Transverse colon (tissue), 4 donors: ENCODE measurements around the gene UBAC2. TPM values are rescaled to one million over a fixed set of nuclear protein-coding genes. Genes with fewer than 3 reads are reported as not detected.

Experiments
- DNase-seq: peaks from one replicate; pipeline ENCODE4 v3.0.0-alpha.2; 2019
- H3K27ac ChIP-seq, 4 donors: fragments of 200-600 bp; sonication (generic); 2 replicates each; pipeline ENCODE4 v1.5.1; 2016 to 2018; ENCODE audit warnings: inconsistent platforms in 4 of 4
- H3K27me3 ChIP-seq: fragments of 200-600 bp; sonication (generic); 2 replicates; pipeline ENCODE4 v1.5.1; 2017; ENCODE audit warnings: inconsistent platforms
- H3K36me3 ChIP-seq, 4 donors: fragments of 200-600 bp; sonication (generic); 2 replicates each; pipeline ENCODE4 v1.5.1; 2017 to 2019; ENCODE audit warnings: inconsistent platforms in 4 of 4
- H3K4me1 ChIP-seq, 4 donors: fragments of 200-600 bp; sonication (generic); 2 replicates each; pipeline ENCODE4 v1.5.1; 2017 to 2020; ENCODE audit warnings: inconsistent platforms in 4 of 4
- H3K4me3 ChIP-seq, 4 donors: fragments of 200-600 bp; sonication (generic); 1 replicate in 1 of 4; 2 replicates in 3 of 4; pipeline versions ENCODE4 v1.5.1 to v1.6.1; 2017 to 2019; ENCODE audit warnings: inconsistent platforms in 4 of 4
- H3K9me3 ChIP-seq, 2 donors: fragments of 200-600 bp; sonication (generic); 2 replicates each; pipeline ENCODE4 v1.5.1; 2017 to 2019; ENCODE audit warnings: inconsistent platforms in 2 of 2
- EP300 ChIP-seq: sonication (generic); formaldehyde crosslinking; IDR thresholded peaks from one replicate; pipeline ENCODE4 v1.6.1; 2017; ENCODE audit warnings: antibody characterized with exemption, low read depth
- POLR2A ChIP-seq: fragments of 450-650 bp; IDR thresholded peaks from one replicate; pipeline ENCODE4 v1.6.1; 2016; ENCODE audit warnings: antibody characterized with exemption, mild to moderate bottlenecking, moderate library complexity
- POLR2AphosphoS5 ChIP-seq, 3 donors: sonication (generic); formaldehyde crosslinking; IDR thresholded peaks; one replicate each; pipeline ENCODE4 v1.6.1; 2016; ENCODE audit warnings: antibody characterized with exemption in 3 of 3
- WGBS, 2 donors: methylation state at CpG; one replicate each; pipeline ENCODE4 v1.1.5; 2018; ENCODE audit warnings: low coverage in 1 of 2; 5-methylcytosine and 5-hydroxymethylcytosine counted together
- in situ Hi-C, 4 donors: fragments of 200-750 bp; cut with MboI; loops; one replicate each; pipeline versions ENCODE4 v1.15.0 to v1.15.1; 2017; ENCODE audit warnings: low sequenced_read_pairs in 3 of 4, low pct_ligation_motif_present in 1 of 4, low pct_unique_long_range_greater_than_20kb in 1 of 4
- intact Hi-C: fragments of 100-400 bp; cut with DNase I; formaldehyde crosslinking; loops from one replicate; pipeline ENCODE4 v1.15.1; 2023; ENCODE audit warnings: low total_unique reads
- total RNA-seq, 4 donors: library from RNA; depleted of rRNA; stranded (reverse); fragments of >200 nt; gene quantifications; one replicate each; pipeline ENCODE4 v1.1.0, GENCODE V29; 2016
- TF ChIP-seq, protein P1 (sequence below), 5 experiments: fragments of 200-600 bp in 3 of 5; fragments of 450-650 bp in 2 of 5; sonication (generic) in 3 of 5; IDR thresholded peaks; 1 replicate in 2 of 5; 2 replicates in 3 of 5; pipeline ENCODE4 v1.5.1; 2016 to 2017; ENCODE audit warnings: antibody characterized with exemption in 5 of 5, inconsistent platforms in 3 of 5, mild to moderate bottlenecking in 2 of 5, moderate library complexity in 1 of 5

UBAC2 gene
- total RNA-seq, 4 donors from 2014 or later = 34.4 to 77.3 (median 66.5) TPM

DNA sequence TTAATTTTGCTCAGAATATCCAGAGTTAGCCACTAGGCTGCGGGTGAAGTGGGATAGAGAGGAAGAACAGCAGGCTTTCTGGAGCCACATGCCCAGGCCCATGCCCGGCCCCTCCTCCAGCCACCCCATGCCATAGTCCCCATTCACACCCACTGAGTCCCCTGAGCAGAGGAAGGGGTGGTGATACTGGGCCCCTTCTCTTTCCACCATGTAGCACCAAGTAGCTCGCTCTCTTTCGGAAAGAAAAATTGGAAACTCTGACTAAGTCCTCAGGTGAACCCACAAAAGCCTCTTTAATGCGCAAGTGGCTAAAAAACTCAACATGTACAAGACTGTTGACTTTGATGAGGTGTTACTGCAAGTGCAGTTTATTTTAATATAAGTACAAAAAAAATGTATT is 183.3 kb downstream of the UBAC2 start:
- no peaks in the 10 kb centered on the region for H3K36me3 ChIP-seq
- DNase-seq = no peak
- 92 to 95% methylated on average over 3 to 5 of the region's 5 CpGs for WGBS, 2 donors
- H3K4me3 ChIP-seq = no peak overlapping the region
- peaks cover 4 to 12% (median 8%) of the 10 kb centered on the region in 4 donors for H3K4me1 ChIP-seq
- TF ChIP-seq EP300 (no peak), POLR2A (no peak), POLR2AphosphoS5 (IDR thresholded peaks at IDR 0.05) (no peak)
- TF ChIP-seq, protein P1, sequence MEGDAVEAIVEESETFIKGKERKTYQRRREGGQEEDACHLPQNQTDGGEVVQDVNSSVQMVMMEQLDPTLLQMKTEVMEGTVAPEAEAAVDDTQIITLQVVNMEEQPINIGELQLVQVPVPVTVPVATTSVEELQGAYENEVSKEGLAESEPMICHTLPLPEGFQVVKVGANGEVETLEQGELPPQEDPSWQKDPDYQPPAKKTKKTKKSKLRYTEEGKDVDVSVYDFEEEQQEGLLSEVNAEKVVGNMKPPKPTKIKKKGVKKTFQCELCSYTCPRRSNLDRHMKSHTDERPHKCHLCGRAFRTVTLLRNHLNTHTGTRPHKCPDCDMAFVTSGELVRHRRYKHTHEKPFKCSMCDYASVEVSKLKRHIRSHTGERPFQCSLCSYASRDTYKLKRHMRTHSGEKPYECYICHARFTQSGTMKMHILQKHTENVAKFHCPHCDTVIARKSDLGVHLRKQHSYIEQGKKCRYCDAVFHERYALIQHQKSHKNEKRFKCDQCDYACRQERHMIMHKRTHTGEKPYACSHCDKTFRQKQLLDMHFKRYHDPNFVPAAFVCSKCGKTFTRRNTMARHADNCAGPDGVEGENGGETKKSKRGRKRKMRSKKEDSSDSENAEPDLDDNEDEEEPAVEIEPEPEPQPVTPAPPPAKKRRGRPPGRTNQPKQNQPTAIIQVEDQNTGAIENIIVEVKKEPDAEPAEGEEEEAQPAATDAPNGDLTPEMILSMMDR (IDR thresholded peaks at IDR 0.05) = no peak
- in situ Hi-C loops = loop anchor here in 1 of 4 donors (10.0 kb wide), 1 partner anchor 51 kb away; no protein-coding TSS in a partner anchor
- no peak overlapping the region for H3K27ac ChIP-seq
- H3K9me3 ChIP-seq = no peaks in the 10 kb centered on the region
- intact Hi-C loops = no loop called here
- no peaks in the 10 kb centered on the region for H3K27me3 ChIP-seq

DNA sequence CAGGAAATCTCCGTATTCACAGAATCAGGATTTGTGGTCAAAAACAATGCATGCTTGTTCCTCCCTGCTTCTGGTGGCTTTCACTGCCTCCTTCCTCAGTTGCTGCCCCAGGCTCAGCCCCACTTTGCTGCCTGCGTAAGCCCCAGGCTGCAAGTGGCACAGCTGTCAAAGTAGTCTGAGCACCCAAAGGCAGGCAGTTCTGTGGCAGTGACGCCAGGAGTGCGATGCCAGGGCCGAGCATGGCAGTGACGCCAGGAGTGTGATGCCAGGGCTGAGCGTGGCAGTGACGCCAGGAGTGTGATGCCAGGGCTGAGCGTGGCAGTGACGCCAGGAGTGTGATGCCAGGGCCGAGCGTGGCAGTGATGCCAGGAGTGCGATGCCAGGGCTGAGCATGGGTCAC is 183.8 kb downstream of the UBAC2 start:
- 84 to 94% methylated on average over 2 to 13 of the region's 13 CpGs for WGBS, 2 donors
- Histone ChIP-seq H3K27ac (no peak overlapping the region), H3K4me1 (peaks cover 4 to 12% (median 8%) of the 10 kb centered on the region in 4 donors), H3K4me3 (no peak overlapping the region), H3K27me3 (no peaks in the 10 kb centered on the region), H3K9me3 (no peaks in the 10 kb centered on the region), H3K36me3 (no peaks in the 10 kb centered on the region)
- in situ Hi-C loops = loop anchor here in 1 of 4 donors (10.0 kb wide), 1 partner anchor 50 kb away; no protein-coding TSS in a partner anchor
- intact Hi-C loops = no loop called here
- no peak for DNase-seq
- no peak for TF ChIP-seq POLR2AphosphoS5 (IDR thresholded peaks at IDR 0.05)
- TF ChIP-seq, protein P1 (IDR thresholded peaks at IDR 0.05) = no peak
- TF ChIP-seq EP300 = no peak
- TF ChIP-seq POLR2A = no peak

DNA sequence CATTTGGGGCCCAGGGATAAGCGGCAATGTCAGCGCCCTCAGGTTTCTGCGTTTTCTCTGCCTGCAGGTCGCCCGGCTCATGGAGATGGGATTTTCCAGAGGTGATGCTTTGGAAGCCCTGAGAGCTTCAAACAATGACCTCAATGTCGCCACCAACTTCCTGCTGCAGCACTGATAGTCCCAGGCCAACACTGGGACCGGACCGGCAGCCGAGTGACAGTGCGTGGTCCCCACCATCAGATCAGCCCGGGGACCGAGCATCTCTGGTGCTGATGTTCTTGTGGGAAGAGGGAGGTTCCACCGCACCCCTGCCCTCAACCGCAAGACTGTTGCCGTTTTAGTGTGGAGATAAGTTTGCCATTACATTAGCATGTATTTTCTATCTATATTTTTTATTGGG is 184.5 kb downstream of the UBAC2 start:
- no peak overlapping the region for H3K27ac ChIP-seq
- no peak overlapping the region for H3K4me3 ChIP-seq
- in situ Hi-C loops = loop anchor here in 1 of 4 donors (10.0 kb wide), 1 partner anchor 50 kb away; no protein-coding TSS in a partner anchor
- no peaks in the 10 kb centered on the region for H3K36me3 ChIP-seq
- WGBS, 2 donors = 97 to 100% methylated on average over 1 to 15 of the region's 15 CpGs
- H3K27me3 ChIP-seq = no peaks in the 10 kb centered on the region
- no peaks in the 10 kb centered on the region for H3K9me3 ChIP-seq
- DNase-seq = no peak
- peaks cover 4 to 12% (median 8%) of the 10 kb centered on the region in 4 donors for H3K4me1 ChIP-seq
- no peak for TF ChIP-seq POLR2AphosphoS5 (IDR thresholded peaks at IDR 0.05)
- no peak for TF ChIP-seq POLR2A
- no peak for TF ChIP-seq EP300
- TF ChIP-seq, protein P1 (IDR thresholded peaks at IDR 0.05) = no peak
- intact Hi-C loops = no loop called here

DNA sequence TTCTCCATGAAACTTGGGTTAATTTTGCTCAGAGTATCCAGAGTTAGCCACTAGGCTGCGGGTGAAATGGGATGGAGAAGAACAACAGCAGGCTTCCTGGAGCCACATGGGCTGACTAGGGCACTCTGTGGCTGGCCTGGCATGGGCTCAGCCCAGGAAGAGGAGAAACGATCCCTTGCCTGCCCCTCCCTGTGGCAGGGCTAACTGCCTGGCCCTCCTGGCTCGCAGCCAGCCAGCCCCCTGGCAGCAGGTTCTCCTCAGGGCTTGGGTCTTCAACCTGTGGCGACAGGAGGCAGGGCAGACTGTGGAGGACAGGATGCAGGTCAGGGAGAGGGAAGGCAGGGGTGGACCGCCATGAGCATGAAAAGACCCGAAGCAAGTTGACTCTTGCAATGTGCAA is 185.3 kb downstream of the UBAC2 start:
- WGBS, 2 donors = 84 to 93% methylated on average over 2 to 6 of the region's 6 CpGs
- no peak for TF ChIP-seq POLR2A
- no peak for DNase-seq
- in situ Hi-C loops (loop anchor here in 1 of 4 donors (10.0 kb wide), 1 partner anchor 49 kb away; no protein-coding TSS in a partner anchor), intact Hi-C loops (no loop called here)
- Histone ChIP-seq H3K9me3 (no peaks in the 10 kb centered on the region), H3K4me3 (no peak overlapping the region), H3K36me3 (no peaks in the 10 kb centered on the region), H3K4me1 (peaks cover 4 to 12% (median 8%) of the 10 kb centered on the region in 4 donors), H3K27me3 (no peaks in the 10 kb centered on the region), H3K27ac (no peak overlapping the region)

DNA sequence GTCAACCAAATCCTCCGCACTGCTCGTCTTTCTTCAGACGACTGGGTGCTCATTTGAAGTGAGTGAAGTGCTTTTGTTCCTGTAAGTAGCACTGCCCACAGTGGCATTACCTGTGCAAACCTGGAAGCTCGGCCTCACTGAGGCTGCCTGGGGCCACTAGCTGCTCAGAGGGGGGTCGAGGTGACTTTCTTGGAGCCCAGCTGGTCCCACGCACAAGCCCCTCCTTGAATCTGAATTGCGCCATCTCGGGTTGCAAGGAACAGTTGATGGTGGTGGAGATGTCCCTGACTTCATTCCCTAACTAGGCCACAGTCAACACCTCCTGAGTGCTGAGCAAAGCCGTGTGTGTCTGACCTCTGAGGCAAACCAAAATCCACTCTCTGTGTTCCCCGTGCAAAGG is 185.8 kb downstream of the UBAC2 start:
- 67 to 77% methylated on average over 3 to 10 of the region's 10 CpGs for WGBS, 2 donors
- DNase-seq = no peak
- Histone ChIP-seq H3K9me3 (no peaks in the 10 kb centered on the region), H3K27ac (no peak overlapping the region), H3K36me3 (no peaks in the 10 kb centered on the region), H3K4me1 (peaks cover 4 to 12% (median 8%) of the 10 kb centered on the region in 4 donors), H3K4me3 (no peak overlapping the region), H3K27me3 (no peaks in the 10 kb centered on the region)
- in situ Hi-C loops = loop anchor here in 1 of 4 donors (10.0 kb wide), 1 partner anchor 48 kb away; no protein-coding TSS in a partner anchor
- intact Hi-C loops = no loop called here
- TF ChIP-seq, protein P1 (IDR thresholded peaks at IDR 0.05) = no peak
- TF ChIP-seq POLR2AphosphoS5 (IDR thresholded peaks at IDR 0.05) (no peak), EP300 (no peak), POLR2A (no peak)
